Measurements from ENCODE around the gene REEP5. TPM values are rescaled to one million over a fixed set of nuclear protein-coding genes. Genes with fewer than 3 reads are reported as not detected.

REEP5 gene
- total RNA-seq (ENCODE audit: unreplicated experiment): 62.7 TPM
- long read RNA-seq, transcript REEP5-202 (5 exons, 3,326 nt): major isoform, 83 of 94 reads
- long read RNA-seq, partial matches to known transcripts: 1 of 94 reads
- long read RNA-seq, other reads (novel, unspliced or antisense): 7 of 94 reads

DNA sequence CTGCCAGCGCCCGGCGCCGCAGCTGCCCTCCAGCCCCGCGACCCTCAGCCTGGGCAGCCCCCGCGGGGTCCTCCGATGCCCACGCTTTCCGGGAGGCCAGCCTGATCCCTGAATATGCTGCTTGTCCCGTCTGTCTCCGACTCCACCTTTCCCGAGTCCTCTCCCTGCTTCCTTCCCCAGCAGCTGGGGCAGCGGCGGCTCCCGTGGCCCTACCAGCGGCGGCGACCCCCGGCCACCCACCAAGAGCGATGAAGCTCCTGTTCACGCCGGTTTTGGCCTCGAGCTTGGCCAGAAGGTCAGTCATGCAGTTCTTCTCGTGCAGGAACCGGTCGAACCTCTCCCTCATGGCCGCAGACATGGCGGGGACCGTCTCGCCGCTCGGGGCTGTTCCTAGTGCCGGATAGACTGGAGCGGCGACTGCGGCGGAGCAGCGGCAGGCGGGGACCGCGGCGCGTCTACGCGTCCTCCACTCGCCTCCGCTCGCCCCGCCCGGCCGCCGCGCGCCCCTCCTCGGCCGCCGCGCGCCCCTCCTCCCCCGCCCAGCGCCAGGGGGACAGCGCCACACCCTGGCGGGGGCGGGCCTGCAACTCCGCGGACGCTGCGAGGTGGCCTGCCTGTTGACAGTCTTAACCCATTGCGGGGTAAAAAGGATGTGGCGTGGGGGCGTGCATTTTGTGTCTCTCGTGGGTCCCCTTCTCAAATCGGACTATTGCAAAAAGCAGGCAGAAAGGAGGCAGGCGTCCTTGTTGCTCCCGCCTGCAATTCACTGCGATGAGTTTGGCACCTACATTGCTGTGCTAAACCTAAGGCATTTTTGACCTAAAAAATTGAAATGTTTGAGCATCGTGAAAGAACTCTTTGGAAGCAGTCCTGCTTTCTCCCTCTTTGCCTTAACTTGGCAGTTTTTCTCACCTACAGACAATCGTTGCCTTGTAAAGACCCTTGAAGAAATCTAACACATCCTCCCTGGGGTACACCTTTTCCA is at the start of gene REEP5:
REEP5 (minus strand) TSS at position 395 of the 985 bp plus-strand sequence; CDS start at position 358, 37 bp downstream.
- Mint-ChIP-seq H3K27ac (ENCODE audit: unreplicated experiment) (peak within 1 kb of the TSS; percentile 91), H3K9me3 (ENCODE audit: unreplicated experiment) (no peaks in the 10 kb centered on the region), H3K4me1 (ENCODE audit: unreplicated experiment) (peaks cover 35% of the 10 kb centered on the region), H3K27me3 (ENCODE audit: unreplicated experiment) (peaks cover 11% of the 10 kb centered on the region), H3K36me3 (ENCODE audit: low read depth, unreplicated experiment) (peaks cover 30% of the 10 kb centered on the region), H3K4me3 (ENCODE audit: unreplicated experiment) (peak within 1 kb of the TSS; percentile 99)
- peak; percentile 90 for DNase-seq (ENCODE audit: low spot score)
- TF ChIP-seq, protein P1, sequence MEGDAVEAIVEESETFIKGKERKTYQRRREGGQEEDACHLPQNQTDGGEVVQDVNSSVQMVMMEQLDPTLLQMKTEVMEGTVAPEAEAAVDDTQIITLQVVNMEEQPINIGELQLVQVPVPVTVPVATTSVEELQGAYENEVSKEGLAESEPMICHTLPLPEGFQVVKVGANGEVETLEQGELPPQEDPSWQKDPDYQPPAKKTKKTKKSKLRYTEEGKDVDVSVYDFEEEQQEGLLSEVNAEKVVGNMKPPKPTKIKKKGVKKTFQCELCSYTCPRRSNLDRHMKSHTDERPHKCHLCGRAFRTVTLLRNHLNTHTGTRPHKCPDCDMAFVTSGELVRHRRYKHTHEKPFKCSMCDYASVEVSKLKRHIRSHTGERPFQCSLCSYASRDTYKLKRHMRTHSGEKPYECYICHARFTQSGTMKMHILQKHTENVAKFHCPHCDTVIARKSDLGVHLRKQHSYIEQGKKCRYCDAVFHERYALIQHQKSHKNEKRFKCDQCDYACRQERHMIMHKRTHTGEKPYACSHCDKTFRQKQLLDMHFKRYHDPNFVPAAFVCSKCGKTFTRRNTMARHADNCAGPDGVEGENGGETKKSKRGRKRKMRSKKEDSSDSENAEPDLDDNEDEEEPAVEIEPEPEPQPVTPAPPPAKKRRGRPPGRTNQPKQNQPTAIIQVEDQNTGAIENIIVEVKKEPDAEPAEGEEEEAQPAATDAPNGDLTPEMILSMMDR (IDR thresholded peaks at IDR 0.05; ENCODE audit: unreplicated experiment): peak; percentile 78

DNA sequence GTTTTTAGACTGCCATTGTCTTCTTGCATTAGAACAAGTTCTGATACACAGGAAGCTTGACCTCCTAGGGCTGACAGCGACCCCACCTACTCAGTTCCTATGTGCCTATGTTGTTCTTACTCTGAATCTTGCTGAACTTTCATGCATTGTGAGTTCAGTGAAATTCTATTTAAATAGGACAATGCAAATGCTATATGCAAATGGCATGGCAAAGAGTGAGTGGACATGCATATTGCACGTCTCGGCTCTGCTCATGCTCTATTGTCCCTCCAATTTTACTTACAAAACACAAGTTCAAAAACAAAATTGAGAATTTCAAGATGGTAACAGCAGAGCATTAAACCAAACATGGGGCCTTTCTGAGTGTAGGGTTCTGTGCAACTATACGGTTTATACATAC is 49.2 kb upstream of the REEP5 start:
- H3K27ac Mint-ChIP-seq (ENCODE audit: unreplicated experiment): no peak overlapping the region

DNA sequence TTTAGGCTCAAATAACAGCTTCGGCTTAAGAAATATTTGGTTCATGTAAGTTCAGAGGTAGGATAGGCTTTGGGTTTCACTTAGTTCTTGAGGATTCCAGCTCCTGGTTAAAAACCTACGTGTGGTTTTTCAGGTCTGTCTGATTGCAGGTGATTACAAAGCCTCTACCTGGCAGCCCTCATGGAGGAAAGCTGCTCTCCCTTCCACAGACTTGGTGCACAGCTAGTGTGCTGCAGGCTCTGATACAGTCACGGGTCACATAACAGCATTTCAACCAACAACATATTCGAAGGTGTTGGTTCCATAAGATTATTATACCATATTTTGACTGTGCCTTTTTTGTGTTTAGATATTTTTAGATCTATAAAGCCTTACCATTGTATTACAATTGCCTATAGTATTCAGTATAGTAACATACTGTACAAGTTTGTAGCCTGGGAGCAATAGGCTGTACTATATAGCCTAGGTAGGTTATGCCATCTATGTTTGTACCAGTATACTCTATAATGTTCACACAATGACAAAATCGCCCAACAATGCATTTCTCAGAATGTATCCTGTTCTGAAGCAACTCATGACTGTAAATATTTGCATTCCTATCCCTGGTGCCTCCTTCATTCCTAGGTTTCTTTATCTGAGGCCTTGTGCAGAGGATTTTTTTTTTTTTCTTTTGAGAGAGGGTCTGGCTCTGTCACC is 46.5 kb upstream of the REEP5 start:
- no peak overlapping the region for H3K4me3 Mint-ChIP-seq (ENCODE audit: unreplicated experiment)
- TF ChIP-seq, protein P1 (IDR thresholded peaks at IDR 0.05; ENCODE audit: unreplicated experiment): no peak
- H3K36me3 Mint-ChIP-seq (ENCODE audit: low read depth, unreplicated experiment): no peaks in the 10 kb centered on the region
- no peaks in the 10 kb centered on the region for H3K27me3 Mint-ChIP-seq (ENCODE audit: unreplicated experiment)
- no peak overlapping the region for H3K27ac Mint-ChIP-seq (ENCODE audit: unreplicated experiment)
- no peak for DNase-seq (ENCODE audit: low spot score)
- peaks cover 6% of the 10 kb centered on the region for H3K4me1 Mint-ChIP-seq (ENCODE audit: unreplicated experiment)
- no peaks in the 10 kb centered on the region for H3K9me3 Mint-ChIP-seq (ENCODE audit: unreplicated experiment)

More for the DNA sequence above, 49.2 kb upstream of the REEP5 start:
- H3K4me3 Mint-ChIP-seq (ENCODE audit: unreplicated experiment): no peak overlapping the region
- no peak for DNase-seq (ENCODE audit: low spot score)
- peaks cover 3% of the 10 kb centered on the region for H3K27me3 Mint-ChIP-seq (ENCODE audit: unreplicated experiment)
- H3K36me3 Mint-ChIP-seq (ENCODE audit: low read depth, unreplicated experiment): no peaks in the 10 kb centered on the region
- TF ChIP-seq, protein P1 (IDR thresholded peaks at IDR 0.05; ENCODE audit: unreplicated experiment): no peak
- H3K4me1 Mint-ChIP-seq (ENCODE audit: unreplicated experiment): peaks cover 16% of the 10 kb centered on the region
- H3K9me3 Mint-ChIP-seq (ENCODE audit: unreplicated experiment): no peaks in the 10 kb centered on the region

DNA sequence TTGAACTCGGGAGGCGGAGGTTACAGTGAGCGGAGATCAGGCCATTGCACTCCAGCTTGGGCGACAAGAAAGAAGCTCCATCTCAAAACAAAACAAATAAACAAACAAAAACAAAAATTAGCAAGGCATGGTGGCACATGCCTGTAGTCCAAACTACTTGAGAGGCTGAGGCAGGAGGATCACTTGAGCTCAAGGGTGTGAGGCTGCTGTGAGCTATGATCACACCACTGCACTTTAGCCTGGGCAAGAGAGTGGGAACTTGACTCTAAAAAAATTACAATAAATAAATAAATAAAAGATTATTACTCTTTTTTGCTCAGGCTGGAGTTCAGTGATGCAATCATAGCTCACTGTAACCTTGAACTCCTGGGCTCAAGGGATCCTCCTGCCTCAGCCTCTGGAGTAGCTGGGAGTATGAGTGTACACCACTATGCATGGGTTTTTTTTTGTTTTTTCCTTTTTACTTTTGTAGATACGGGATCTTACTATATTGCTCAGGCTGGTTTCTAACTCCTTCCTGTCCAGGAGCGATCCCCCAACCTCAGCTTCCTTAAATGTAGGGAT is 45.6 kb upstream of the REEP5 start:
- Mint-ChIP-seq H3K4me3 (ENCODE audit: unreplicated experiment) (no peak overlapping the region), H3K36me3 (ENCODE audit: low read depth, unreplicated experiment) (no peaks in the 10 kb centered on the region), H3K27ac (ENCODE audit: unreplicated experiment) (no peak overlapping the region), H3K4me1 (ENCODE audit: unreplicated experiment) (peaks cover 12% of the 10 kb centered on the region), H3K9me3 (ENCODE audit: unreplicated experiment) (no peaks in the 10 kb centered on the region), H3K27me3 (ENCODE audit: unreplicated experiment) (no peaks in the 10 kb centered on the region)
- no peak for DNase-seq (ENCODE audit: low spot score)
- TF ChIP-seq, protein P1 (IDR thresholded peaks at IDR 0.05; ENCODE audit: unreplicated experiment): no peak

Data from endothelial cell (in vitro differentiated cells).